ENCODE measurements around the gene RPUSD3.

Gene RPUSD3

DNA sequence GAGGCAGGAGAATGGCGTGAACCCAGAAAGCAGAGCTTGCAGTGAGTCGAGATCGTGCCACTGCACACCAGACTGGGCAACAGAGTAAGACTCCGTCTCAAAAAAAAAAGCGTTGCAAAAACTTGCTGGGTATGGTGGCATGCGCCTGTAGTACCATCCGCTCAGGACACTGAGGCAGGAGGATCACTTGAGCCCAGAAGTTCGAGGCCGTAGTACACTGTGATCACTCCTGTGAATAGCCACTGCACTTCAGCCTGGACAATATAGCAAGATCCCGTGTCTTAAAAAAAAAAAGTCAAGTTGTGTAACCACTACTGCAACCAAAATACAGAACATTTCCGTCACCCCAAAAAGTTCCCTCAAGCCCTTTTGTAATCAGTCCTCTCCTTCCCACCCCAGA, 49.4 kb downstream of the RPUSD3 start:
- Histone ChIP-seq H3K4me1 (ENCODE audit: insufficient read depth, low read length, severe bottlenecking) (peaks cover 33% of the 10 kb centered on the region), H3K4me3 (ENCODE audit: low read depth, low read length, poor library complexity, severe bottlenecking) (peak overlapping the region; percentile 93), H3K9me3 (ENCODE audit: low read length) (no peaks in the 10 kb centered on the region), H3K27me3 (ENCODE audit: insufficient read depth, low read length) (no peaks in the 10 kb centered on the region), H3K4me2 (ENCODE audit: low read length) (peak overlapping the region; percentile 99), H3K79me2 (ENCODE audit: insufficient read depth, low read length) (peaks cover 23% of the 10 kb centered on the region), H2AFZ (ENCODE audit: low read length) (no peak overlapping the region), H3K27ac (ENCODE audit: low read depth, low read length, poor library complexity, severe bottlenecking) (no peak overlapping the region), H3K36me3 (ENCODE audit: insufficient read depth, low read length) (peaks cover 60% of the 10 kb centered on the region), H4K20me1 (ENCODE audit: insufficient read depth, low read length) (no peaks in the 10 kb centered on the region), H3K9ac (ENCODE audit: low read length) (peak overlapping the region; percentile 20; the same call in 1 of the 2 replicates), H3F3A (ENCODE audit: insufficient read depth, low read length) (no peaks in the 10 kb centered on the region), H3K9me2 (ENCODE audit: low read depth, low read length) (no peaks in the 10 kb centered on the region)
- TF ChIP-seq CTCF (IDR thresholded peaks at IDR 0.05; ENCODE audit: low read length) (no peak), EZH2 (IDR thresholded peaks at IDR 0.05; ENCODE audit: borderline replicate concordance, low read length) (no peak)

DNA sequence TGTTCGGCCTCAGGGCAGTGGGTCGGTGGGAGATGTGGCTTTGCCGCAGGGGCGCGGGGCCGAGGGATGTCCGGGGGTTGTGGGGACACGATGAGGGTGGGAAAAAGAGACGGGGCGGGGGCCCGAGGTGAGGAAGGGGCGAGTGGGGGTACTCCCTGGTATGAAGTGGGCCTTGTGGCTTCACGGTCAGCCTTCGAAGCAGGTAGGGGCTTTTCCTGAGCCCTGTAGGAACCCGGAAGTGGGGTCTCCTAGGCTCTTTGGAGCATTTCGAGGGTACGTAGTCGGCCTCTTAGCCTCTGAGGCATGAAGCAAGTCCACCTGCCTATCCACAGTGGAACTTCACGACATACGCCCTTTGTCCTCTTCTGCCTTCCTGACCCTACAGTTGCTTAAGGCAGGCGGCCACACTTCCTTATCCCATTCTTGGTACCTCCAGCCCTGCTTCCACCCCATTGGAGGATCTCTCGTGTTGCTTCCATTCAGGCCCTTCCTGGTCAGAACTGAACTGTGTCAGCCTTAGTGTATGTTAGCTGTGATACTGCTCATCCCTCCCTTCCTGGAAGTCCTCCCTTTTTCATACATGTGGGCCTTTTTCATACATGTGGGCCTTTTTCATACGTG, 50.5 kb downstream of the RPUSD3 start:
- Histone ChIP-seq H3K9me2 (ENCODE audit: low read depth, low read length) (no peaks in the 10 kb centered on the region), H3K4me1 (ENCODE audit: insufficient read depth, low read length, severe bottlenecking) (peaks cover 33% of the 10 kb centered on the region), H4K20me1 (ENCODE audit: insufficient read depth, low read length) (no peaks in the 10 kb centered on the region), H3K36me3 (ENCODE audit: insufficient read depth, low read length) (peaks cover 57% of the 10 kb centered on the region), H2AFZ (ENCODE audit: low read length) (no peak overlapping the region), H3K9ac (ENCODE audit: low read length) (peak overlapping the region; percentile 98), H3K4me3 (ENCODE audit: low read depth, low read length, poor library complexity, severe bottlenecking) (peak overlapping the region; percentile 93), H3K79me2 (ENCODE audit: insufficient read depth, low read length) (peaks cover 23% of the 10 kb centered on the region), H3K4me2 (ENCODE audit: low read length) (peak overlapping the region; percentile 99), H3K27ac (ENCODE audit: low read depth, low read length, poor library complexity, severe bottlenecking) (peak overlapping the region; percentile 83), H3K9me3 (ENCODE audit: low read length) (no peaks in the 10 kb centered on the region), H3F3A (ENCODE audit: insufficient read depth, low read length) (no peaks in the 10 kb centered on the region), H3K27me3 (ENCODE audit: insufficient read depth, low read length) (no peaks in the 10 kb centered on the region)
- no peak for TF ChIP-seq CTCF (IDR thresholded peaks at IDR 0.05; ENCODE audit: low read length)
- TF ChIP-seq EZH2 (IDR thresholded peaks at IDR 0.05; ENCODE audit: borderline replicate concordance, low read length): no peak

DNA sequence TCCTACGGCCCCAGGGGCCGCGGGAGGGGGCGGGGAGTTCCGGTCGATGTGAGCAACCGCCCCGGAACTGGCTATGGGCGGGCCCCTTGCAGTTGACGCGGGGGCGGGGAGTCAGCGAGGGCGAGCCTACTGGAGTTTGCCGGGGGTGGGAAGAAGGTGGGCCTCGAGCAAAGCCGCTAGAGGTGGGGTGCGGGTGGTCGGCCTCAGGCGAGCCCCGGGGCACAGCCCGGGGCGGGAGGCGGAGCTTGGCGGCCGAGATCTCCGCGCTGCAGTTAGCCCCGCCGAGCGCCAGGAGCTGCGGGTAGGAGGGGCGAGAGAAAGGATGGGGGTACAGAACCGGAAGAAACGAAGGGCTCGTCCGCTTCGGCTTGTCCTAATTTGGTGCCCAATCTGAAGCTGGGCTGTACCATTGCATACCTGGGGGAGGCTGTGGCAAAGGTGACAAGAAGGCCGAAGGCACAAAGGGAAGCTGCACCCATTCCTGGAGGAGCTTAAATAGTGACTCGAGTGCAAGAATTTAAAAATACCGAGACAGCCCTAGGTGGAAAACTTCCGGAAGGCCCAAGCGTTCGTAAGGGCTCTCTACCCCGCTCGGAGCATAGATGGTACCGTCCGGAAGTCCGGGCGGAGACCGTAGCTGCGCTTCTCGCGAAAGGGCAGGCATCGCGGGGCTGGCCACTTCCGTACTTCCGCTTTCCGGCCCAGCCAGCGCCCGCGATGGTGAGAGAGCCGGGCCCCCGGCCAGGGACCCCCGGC, 51.2 kb downstream of the RPUSD3 start, which contains the start of the genes ARPC4 and TADA3:
Gene ARPC4 (plus strand): TSS at position 678 of the 756 bp plus-strand sequence. CDS start 40 bp downstream, at position 718.
Gene TADA3 (minus strand): TSS at position 69 of the 756 bp plus-strand sequence. CDS start 1,007 bp downstream, outside the sequence.
- Histone ChIP-seq H3K9me3 (ENCODE audit: low read length) (no peaks in the 10 kb centered on the region), H4K20me1 (ENCODE audit: insufficient read depth, low read length) (no peaks in the 10 kb centered on the region), H3K27ac (ENCODE audit: low read depth, low read length, poor library complexity, severe bottlenecking) (peak within 1 kb of the TSS; percentile 83), H3K4me3 (ENCODE audit: low read depth, low read length, poor library complexity, severe bottlenecking) (peak within 1 kb of the TSS; percentile 93), H2AFZ (ENCODE audit: low read length) (no peak within 1 kb of the TSS), H3F3A (ENCODE audit: insufficient read depth, low read length) (no peaks in the 10 kb centered on the region), H3K27me3 (ENCODE audit: insufficient read depth, low read length) (no peaks in the 10 kb centered on the region), H3K4me1 (ENCODE audit: insufficient read depth, low read length, severe bottlenecking) (peaks cover 33% of the 10 kb centered on the region), H3K9me2 (ENCODE audit: low read depth, low read length) (no peaks in the 10 kb centered on the region), H3K36me3 (ENCODE audit: insufficient read depth, low read length) (peaks cover 51% of the 10 kb centered on the region), H3K79me2 (ENCODE audit: insufficient read depth, low read length) (peaks cover 23% of the 10 kb centered on the region), H3K4me2 (ENCODE audit: low read length) (peak within 1 kb of the TSS; percentile 99), H3K9ac (ENCODE audit: low read length) (peak within 1 kb of the TSS; percentile 98)
- TF ChIP-seq EZH2 (IDR thresholded peaks at IDR 0.05; ENCODE audit: borderline replicate concordance, low read length): no peak
